Stimulated activated naive B cell treated with anti-CD40 and anti-IgM and Interleukin-4, amounts not matched to agents 10 μg/mL and 1 μg/mL and 100 μg/mL, for 72 hours (primary cell): ENCODE measurements around the gene AFDN.
"Not testable (repeated sequence)": the region's sequence is repeated elsewhere in the genome, so short reads cannot be mapped to it uniquely, and the experiment has no call there.

ENCODE experiments used
- ATAC-seq, 2 donors: fragments of 150-1000 bp; cut with Tn5 transposase; replicated peaks; 2 replicates each; pipeline ENCODE4 v1.10.0; 2021; ENCODE audit warnings: moderate library complexity in 1 of 2
- DNase-seq: peaks from one replicate; pipeline ENCODE4 v3.0.0; 2021
- H3K27ac Mint-ChIP-seq: one replicate; pipeline ENCODE4 v1.8.0; 2022; ENCODE audit warnings: mild to moderate bottlenecking, mixed read lengths
- H3K27me3 Mint-ChIP-seq, 2 donors: one replicate each; pipeline ENCODE4 v1.8.0; 2022; ENCODE audit warnings: mixed read lengths in 2 of 2
- H3K36me3 Mint-ChIP-seq, 2 donors: one replicate each; pipeline ENCODE4 v1.8.0; 2022; ENCODE audit warnings: mixed read lengths in 2 of 2, mild to moderate bottlenecking in 1 of 2
- H3K4me1 Mint-ChIP-seq, 2 donors: one replicate each; pipeline ENCODE4 v1.8.0; 2022; ENCODE audit warnings: mixed read lengths in 2 of 2, mild to moderate bottlenecking in 1 of 2
- H3K4me3 Mint-ChIP-seq, 2 donors: one replicate each; pipeline ENCODE4 v1.8.0; 2022; ENCODE audit warnings: mild to moderate bottlenecking in 2 of 2, mixed read lengths in 2 of 2, moderate library complexity in 1 of 2
- H3K9me3 Mint-ChIP-seq, 2 donors: one replicate each; pipeline ENCODE4 v1.8.0; 2022; ENCODE audit warnings: mixed read lengths in 2 of 2, mild to moderate bottlenecking in 1 of 2

Gene AFDN

DNA sequence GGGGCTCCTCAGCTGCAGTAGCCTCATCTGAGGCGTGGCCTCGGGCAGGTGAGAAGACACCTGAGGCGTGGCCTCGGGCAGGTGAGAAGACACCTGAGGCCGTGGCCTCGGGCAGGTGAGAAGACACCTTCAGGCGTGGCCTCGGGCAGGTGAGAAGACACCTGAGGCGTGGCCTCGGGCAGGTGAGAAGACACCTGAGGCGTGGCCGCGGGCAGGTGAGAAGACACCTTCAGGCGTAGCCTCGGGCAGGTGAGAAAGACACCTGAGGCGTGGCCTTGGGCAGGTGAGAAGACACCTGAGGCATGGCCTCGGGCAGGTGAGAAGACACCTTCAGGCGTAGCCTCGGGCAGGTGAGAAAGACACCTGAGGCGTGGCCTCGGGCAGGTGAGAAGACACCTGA is 174.8 kb downstream of the AFDN start:
- not testable (repeated sequence) for DNase-seq, H3K27me3 Mint-ChIP-seq, H3K36me3 Mint-ChIP-seq, ATAC-seq, H3K9me3 Mint-ChIP-seq, H3K27ac Mint-ChIP-seq, H3K4me1 Mint-ChIP-seq, H3K4me3 Mint-ChIP-seq

- Mint-ChIP-seq H3K4me3 (no peak overlapping the region), H3K27me3 (peaks cover 0 to 5% of the 10 kb centered on the region in 2 donors), H3K9me3 (peaks cover 0 to 6% of the 10 kb centered on the region in 2 donors), H3K4me1 (no peaks in the 10 kb centered on the region), H3K27ac (no peak overlapping the region), H3K36me3 (no peaks in the 10 kb centered on the region)
- DNase-seq (no peak), ATAC-seq (no peak)
Observed at GRCh38 chr6:168002804-168003203, 176.1 kb downstream of the AFDN start.

DNA sequence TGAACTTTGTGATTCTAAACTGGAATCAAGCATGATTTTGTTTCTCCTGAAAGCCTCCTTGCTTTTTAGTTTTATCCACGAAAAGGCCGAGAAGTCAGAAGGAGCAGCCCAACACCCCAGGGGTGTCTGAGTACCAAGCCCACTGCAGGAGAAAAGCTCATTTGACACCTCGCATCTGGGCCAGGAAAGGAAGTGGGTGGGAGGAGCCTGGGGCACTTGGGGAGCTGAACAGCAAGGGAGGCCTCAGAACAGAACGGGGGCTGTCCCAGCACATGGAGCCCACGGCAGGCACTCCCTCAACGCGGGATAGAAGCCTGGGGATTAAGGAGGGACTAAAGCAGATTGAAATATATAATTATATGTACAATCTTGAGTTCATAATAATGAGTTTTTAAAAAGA is 177.3 kb downstream of the AFDN start:
- no peaks in the 10 kb centered on the region for H3K4me1 Mint-ChIP-seq

DNA sequence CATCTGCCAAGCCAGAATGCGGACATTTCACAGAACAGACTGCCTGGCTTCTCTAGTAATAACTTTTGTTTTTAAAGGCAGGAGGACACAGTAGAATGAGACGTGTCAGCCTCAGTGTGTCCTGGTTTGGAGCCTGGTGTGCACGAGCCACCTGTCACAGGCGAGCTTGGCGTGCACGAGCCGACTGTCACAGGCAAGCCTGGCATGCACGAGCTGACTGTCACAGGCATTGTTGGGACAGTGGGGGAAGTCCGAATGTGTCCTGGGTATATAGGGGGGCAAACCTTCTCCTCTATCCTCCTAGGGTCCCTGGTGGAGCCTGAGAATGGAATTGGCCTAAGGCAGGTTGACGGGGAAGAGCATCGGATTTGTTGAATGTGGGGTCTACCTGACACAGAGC is 178.2 kb downstream of the AFDN start:
- Mint-ChIP-seq H3K27ac (no peak overlapping the region), H3K27me3 (no peaks in the 10 kb centered on the region), H3K9me3 (peaks cover 8 to 15% of the 10 kb centered on the region in 2 donors), H3K4me3 (no peak overlapping the region), H3K4me1 (no peaks in the 10 kb centered on the region), H3K36me3 (no peaks in the 10 kb centered on the region)
- ATAC-seq (no peak), DNase-seq (no peak)

More for the DNA sequence above, 177.3 kb downstream of the AFDN start:
- Mint-ChIP-seq H3K27me3 (no peaks in the 10 kb centered on the region), H3K4me3 (no peak overlapping the region), H3K36me3 (no peaks in the 10 kb centered on the region), H3K27ac (no peak overlapping the region), H3K9me3 (peaks cover 3 to 11% of the 10 kb centered on the region in 2 donors)
- DNase-seq (no peak), ATAC-seq (no peak)

DNA sequence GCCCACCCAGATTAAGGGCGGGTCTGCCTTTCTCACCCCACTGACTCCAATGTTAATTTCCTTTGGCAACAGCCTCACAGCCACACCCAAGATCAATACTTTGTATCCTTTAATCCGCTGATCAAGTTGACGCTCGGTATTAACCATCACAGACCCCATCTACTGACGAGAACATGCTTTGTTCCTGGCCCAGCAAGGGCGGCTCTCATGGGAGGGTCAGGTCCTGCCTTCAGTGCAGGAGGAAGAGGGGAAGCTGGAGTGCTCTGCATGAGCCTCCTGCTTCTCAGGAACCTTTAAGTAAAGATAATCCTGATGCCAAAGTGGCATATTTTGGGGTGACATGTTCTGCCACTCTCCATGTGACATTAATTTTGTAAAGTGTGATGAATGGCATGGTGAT is 179.1 kb downstream of the AFDN start:
- ATAC-seq (no peak), DNase-seq (no peak)
- Mint-ChIP-seq H3K27ac (no peak overlapping the region), H3K4me1 (no peaks in the 10 kb centered on the region), H3K27me3 (no peaks in the 10 kb centered on the region), H3K9me3 (peaks cover 15 to 20% of the 10 kb centered on the region in 2 donors), H3K4me3 (no peak overlapping the region), H3K36me3 (peaks cover 0 to 1% of the 10 kb centered on the region in 2 donors)

DNA sequence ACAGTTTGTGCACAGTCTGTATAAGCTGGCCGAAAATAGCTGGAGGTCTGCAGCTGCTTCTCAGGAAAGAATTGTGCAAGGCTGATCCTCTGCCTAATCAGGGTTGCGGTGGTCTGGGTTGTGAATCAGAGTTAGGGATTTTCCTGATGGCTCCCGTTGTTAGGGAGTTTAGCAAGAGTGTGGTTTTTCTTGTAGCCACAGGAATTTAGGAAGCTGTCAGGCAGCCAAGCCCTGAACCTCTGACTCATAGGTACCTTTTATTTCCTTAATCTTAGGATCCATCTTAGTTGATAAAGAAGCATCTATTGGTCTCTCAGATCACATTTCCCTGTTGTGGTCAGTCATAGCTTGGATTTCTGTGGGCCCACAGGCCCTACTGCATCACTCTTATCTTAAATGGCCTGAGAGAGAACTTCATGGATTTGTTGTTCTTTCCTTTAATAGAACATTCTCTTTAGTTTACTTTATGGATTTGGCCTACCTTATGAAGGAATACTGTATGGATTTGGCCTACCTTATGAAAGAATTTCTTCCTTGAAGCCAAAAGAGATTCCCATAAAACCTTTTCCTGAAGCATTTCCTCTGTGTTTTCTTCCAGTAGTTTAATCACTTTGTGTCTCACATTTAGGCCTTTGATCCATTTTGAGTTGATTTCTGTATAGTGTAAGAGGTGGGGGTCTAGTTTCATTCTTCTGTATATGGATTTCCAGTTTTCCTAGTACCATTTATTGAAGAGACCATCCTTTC is 181.1 kb downstream of the AFDN start:
- H3K4me1 Mint-ChIP-seq, result no peaks in the 10 kb centered on the region
- peaks cover 31 to 34% of the 10 kb centered on the region in 2 donors for H3K9me3 Mint-ChIP-seq
- no peaks in the 10 kb centered on the region for H3K27me3 Mint-ChIP-seq
- DNase-seq, result no peak
- H3K36me3 Mint-ChIP-seq, result peaks cover 2 to 5% of the 10 kb centered on the region in 2 donors
- ATAC-seq, result no peak
- no peak overlapping the region for H3K4me3 Mint-ChIP-seq
- H3K27ac Mint-ChIP-seq, result no peak overlapping the region

- H3K4me3 Mint-ChIP-seq, result no peak overlapping the region
- peaks cover 33 to 35% of the 10 kb centered on the region in 2 donors for H3K9me3 Mint-ChIP-seq
- H3K4me1 Mint-ChIP-seq, result no peaks in the 10 kb centered on the region
- H3K27ac Mint-ChIP-seq, result no peak overlapping the region
- peaks cover 2 to 5% of the 10 kb centered on the region in 2 donors for H3K36me3 Mint-ChIP-seq
- DNase-seq (no peak), ATAC-seq (no peak)
- H3K27me3 Mint-ChIP-seq, result no peaks in the 10 kb centered on the region
Observed at GRCh38 chr6:168009331-168009730, 182.6 kb downstream of the AFDN start.

- DNase-seq (no peak), ATAC-seq (no peak)
- no peaks in the 10 kb centered on the region for H3K27me3 Mint-ChIP-seq
- no peak overlapping the region for H3K27ac Mint-ChIP-seq
- no peak overlapping the region for H3K4me3 Mint-ChIP-seq
- no peaks in the 10 kb centered on the region for H3K4me1 Mint-ChIP-seq
- H3K36me3 Mint-ChIP-seq, result peaks cover 2 to 5% of the 10 kb centered on the region in 2 donors
- peaks cover 33 to 35% of the 10 kb centered on the region in 2 donors for H3K9me3 Mint-ChIP-seq
Observed at GRCh38 chr6:168011291-168011690, 184.6 kb downstream of the AFDN start.

DNA sequence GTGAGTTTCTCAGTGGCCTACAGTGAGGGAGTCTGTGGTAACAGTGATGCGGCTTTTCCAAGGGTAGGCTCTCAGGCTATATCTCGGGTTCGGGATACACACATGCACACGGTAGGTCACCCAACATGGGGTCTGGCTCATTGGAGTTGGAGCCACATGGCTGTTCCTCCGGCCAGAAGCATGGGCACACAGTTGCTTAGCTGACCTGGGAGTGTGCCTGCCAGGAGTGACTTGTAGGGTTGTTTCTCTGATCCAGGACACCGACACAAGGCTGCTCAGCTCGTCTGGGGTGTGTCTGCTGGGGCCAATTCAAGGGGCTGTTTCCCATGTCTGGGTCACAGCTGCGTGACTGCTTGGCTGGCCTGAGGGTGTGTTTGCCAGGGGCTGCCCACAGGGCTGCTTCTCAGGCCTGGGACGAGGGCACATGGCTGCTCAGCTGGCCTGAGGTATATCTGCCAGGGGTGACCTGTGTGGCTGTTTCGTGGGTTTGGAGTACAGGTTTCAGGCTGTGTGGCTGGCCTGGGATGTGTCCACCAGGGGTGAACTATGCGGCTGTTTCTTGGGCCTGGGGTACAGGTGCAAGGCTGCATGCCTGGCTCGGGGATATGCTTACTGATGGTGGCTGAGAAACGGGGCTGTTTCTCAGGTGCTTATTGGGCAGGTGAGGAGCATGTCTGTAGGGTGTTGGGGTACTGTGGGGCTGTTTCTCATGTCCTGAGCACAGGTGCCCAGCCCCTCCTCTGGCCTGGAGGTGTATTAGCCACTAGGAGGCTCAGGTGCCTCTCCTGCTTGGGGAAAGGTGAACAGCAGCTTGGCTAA is 185.9 kb downstream of the AFDN start:
- peaks cover 2 to 5% of the 10 kb centered on the region in 2 donors for H3K36me3 Mint-ChIP-seq
- no peak for DNase-seq

GRCh38 chr6:168013250-168013915 is 186.7 kb downstream of the AFDN start:
- no peak for DNase-seq
- Mint-ChIP-seq H3K27me3 (no peaks in the 10 kb centered on the region), H3K27ac (no peak overlapping the region), H3K36me3 (peaks cover 2 to 5% of the 10 kb centered on the region in 2 donors), H3K9me3 (peaks cover 29 to 35% of the 10 kb centered on the region in 2 donors), H3K4me3 (no peak overlapping the region), H3K4me1 (no peaks in the 10 kb centered on the region)
- ATAC-seq, result no peak

More for the DNA sequence above, 185.9 kb downstream of the AFDN start:
- Mint-ChIP-seq H3K27ac (no peak overlapping the region), H3K27me3 (no peaks in the 10 kb centered on the region), H3K4me3 (no peak overlapping the region), H3K4me1 (no peaks in the 10 kb centered on the region), H3K9me3 (peaks cover 33 to 35% of the 10 kb centered on the region in 2 donors)
- ATAC-seq, result no peak

DNA sequence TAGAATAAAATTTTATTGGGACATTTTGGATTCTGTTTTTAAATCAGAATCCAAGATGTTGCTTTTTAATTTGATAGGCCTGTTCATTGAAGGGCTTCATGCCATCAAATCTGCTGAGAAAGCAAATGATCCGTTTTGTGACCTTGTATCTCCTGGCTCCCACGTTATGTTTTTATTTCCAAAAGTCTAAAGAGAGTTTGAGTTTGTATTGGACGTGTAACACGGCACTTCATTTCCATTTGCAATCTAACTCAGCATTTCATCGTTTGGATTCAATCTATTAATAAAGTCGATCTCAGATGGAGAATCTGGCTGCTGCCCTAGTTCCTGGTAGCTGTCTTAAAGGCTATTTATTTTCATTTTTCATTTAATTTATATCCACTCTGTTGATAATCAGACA is 187.7 kb downstream of the AFDN start:
- no peaks in the 10 kb centered on the region for H3K4me1 Mint-ChIP-seq
- DNase-seq (no peak), ATAC-seq (no peak)
- H3K4me3 Mint-ChIP-seq, result no peak overlapping the region
- H3K27ac Mint-ChIP-seq, result no peak overlapping the region
- peaks cover 32 to 36% of the 10 kb centered on the region in 2 donors for H3K9me3 Mint-ChIP-seq
- H3K27me3 Mint-ChIP-seq, result no peaks in the 10 kb centered on the region
- H3K36me3 Mint-ChIP-seq, result peaks cover 2 to 5% of the 10 kb centered on the region in 2 donors

- Mint-ChIP-seq H3K9me3 (peaks cover 28 to 36% of the 10 kb centered on the region in 2 donors), H3K27me3 (no peaks in the 10 kb centered on the region), H3K27ac (no peak overlapping the region), H3K4me3 (no peak overlapping the region), H3K36me3 (peaks cover 2 to 5% of the 10 kb centered on the region in 2 donors), H3K4me1 (no peaks in the 10 kb centered on the region)
- ATAC-seq (no peak), DNase-seq (no peak)
Observed at GRCh38 chr6:168015009-168015408, 188.3 kb downstream of the AFDN start.

- no peaks in the 10 kb centered on the region for H3K4me1 Mint-ChIP-seq
Observed at GRCh38 chr6:168015482-168016175, 188.9 kb downstream of the AFDN start.

GRCh38 chr6:168016176-168016620 is 189.5 kb downstream of the AFDN start:
- Mint-ChIP-seq H3K27me3 (no peaks in the 10 kb centered on the region), H3K27ac (no peak overlapping the region), H3K36me3 (peaks cover under 1 to 2% of the 10 kb centered on the region in 2 donors), H3K4me3 (no peak overlapping the region), H3K9me3 (peaks cover 23 to 26% of the 10 kb centered on the region in 2 donors), H3K4me1 (no peaks in the 10 kb centered on the region)
- no peak for ATAC-seq
- no peak for DNase-seq

More at GRCh38 chr6:168015482-168016175, 188.9 kb downstream of the AFDN start:
- H3K9me3 Mint-ChIP-seq, result peaks cover 28 to 32% of the 10 kb centered on the region in 2 donors
- H3K27me3 Mint-ChIP-seq, result no peaks in the 10 kb centered on the region
- no peak for ATAC-seq
- no peak overlapping the region for H3K27ac Mint-ChIP-seq
- DNase-seq, result no peak
- no peak overlapping the region for H3K4me3 Mint-ChIP-seq
- H3K36me3 Mint-ChIP-seq, result peaks cover 2 to 5% of the 10 kb centered on the region in 2 donors
